Subcutaneous adipose tissue (tissue), 4 donors: ENCODE measurements around the gene CUL3. TPM values are rescaled to one million over a fixed set of nuclear protein-coding genes. Genes with fewer than 3 reads are reported as not detected.

Experiments
- total RNA-seq, 4 donors: library from RNA; depleted of rRNA; stranded (reverse); fragments of >200 nt; gene quantifications; one replicate each; pipeline ENCODE4 v1.1.0, GENCODE V29; 2016
- TF ChIP-seq, protein P1 (sequence below): fragments of 450-650 bp; IDR thresholded peaks from one replicate; pipeline ENCODE4 v1.5.1; 2016; ENCODE audit warnings: low read depth, mild to moderate bottlenecking, control low read depth, antibody characterized with exemption, moderate library complexity

The CUL3 gene
- total RNA-seq, 4 donors from 2014 or later: 56.1 to 102 (median 67.6) TPM

DNA sequence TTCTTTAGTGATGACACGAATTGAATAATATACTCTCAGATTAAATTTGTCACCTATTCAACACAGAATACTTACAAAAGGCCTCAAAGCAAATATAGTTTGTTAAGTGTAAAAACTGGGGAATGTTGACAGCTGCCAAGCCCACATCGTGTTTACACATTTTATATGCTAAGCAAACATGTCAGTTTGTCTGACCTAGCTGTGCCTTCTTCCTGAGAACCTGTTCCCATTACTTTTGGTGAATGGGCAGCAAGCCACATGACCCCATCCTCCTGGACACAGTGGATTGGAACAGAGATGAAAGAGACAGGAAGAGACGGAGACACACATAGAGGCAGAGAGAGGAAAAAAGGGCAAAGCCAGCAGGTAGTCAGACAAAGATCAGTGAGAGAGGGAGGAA is 22.9 kb upstream of the CUL3 start:
- TF ChIP-seq, protein P1, sequence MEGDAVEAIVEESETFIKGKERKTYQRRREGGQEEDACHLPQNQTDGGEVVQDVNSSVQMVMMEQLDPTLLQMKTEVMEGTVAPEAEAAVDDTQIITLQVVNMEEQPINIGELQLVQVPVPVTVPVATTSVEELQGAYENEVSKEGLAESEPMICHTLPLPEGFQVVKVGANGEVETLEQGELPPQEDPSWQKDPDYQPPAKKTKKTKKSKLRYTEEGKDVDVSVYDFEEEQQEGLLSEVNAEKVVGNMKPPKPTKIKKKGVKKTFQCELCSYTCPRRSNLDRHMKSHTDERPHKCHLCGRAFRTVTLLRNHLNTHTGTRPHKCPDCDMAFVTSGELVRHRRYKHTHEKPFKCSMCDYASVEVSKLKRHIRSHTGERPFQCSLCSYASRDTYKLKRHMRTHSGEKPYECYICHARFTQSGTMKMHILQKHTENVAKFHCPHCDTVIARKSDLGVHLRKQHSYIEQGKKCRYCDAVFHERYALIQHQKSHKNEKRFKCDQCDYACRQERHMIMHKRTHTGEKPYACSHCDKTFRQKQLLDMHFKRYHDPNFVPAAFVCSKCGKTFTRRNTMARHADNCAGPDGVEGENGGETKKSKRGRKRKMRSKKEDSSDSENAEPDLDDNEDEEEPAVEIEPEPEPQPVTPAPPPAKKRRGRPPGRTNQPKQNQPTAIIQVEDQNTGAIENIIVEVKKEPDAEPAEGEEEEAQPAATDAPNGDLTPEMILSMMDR: no peak

DNA sequence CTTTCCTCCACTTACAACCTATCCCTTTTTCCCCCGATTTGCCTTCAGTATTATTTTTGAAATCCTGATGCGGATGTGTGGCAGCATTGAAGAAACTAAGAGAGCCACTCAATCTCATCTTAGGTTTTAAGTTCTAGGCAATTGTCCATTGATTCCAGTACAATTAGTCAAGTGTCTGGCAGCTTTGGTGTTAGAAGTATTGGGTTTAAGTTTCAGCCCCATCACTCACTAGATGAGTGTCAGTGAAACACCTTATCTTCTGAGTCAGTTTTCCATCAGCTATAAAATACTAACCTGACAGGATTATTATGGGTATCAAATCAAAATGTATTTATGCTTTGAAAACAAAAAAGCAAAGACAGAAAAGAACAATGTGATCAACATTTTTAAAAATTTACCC is 16.8 kb upstream of the CUL3 start:
- TF ChIP-seq, protein P1: no peak

DNA sequence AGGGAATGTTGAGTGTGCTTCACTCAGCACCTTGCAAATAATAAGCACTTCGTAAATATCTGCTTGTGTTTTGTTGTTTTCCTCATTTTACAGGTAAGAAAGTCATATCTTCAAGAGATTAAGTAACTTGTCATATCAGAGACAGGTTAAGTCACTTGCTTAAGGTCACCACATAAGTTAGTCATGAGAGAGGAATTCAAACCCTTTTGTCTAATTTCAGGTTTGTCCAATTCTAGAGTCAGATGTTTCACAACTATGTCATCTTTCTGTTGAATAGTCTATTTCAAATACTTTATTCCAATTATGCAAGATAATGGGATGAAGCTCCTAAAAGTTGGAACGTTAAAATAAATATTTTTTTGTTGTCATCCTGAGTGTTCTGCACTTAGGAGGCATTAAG is 13.5 kb upstream of the CUL3 start:
- TF ChIP-seq, protein P1: no peak

DNA sequence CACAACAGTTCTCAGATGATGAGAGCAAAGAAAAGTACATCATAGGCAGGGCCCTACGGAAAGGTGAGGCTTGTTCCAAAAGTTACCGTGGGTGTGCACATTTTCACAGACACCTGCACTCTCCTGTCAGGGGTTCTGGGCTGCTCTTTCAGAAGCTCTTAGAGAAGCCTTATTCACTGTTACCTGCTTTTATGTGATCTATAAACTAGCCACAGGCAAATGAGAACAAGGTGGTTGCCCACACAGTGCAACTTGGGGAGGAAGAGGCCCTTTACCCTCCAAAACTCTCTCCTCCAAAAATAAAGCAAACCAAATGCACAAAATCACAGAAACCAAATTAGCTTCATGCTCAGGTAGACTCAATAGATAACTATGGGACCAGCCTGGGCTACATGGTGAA is 11.1 kb upstream of the CUL3 start:
- TF ChIP-seq, protein P1: no peak

GRCh38 chr2:224595518-224595917 is 10.4 kb upstream of the CUL3 start:
- TF ChIP-seq, protein P1: no peak

DNA sequence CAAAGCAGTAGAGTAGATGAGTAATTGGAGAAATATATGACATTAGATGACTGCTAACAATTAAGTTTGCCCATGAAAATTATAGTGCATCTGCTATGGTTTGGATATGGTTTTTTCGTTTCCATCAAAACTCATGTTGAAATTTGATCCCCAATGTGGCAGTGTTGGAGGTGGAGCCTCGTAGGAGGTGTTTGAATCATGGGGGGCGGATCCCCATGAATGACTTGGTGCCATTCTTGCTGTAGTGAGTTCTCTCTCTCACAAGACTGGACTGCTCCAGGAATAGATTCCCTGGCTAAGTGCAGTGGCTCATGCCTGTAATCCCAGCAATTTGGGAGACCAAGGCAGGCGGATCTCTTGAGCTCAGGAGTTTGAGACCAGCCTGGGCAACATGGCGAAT is 9.7 kb upstream of the CUL3 start:
- TF ChIP-seq, protein P1: no peak

DNA sequence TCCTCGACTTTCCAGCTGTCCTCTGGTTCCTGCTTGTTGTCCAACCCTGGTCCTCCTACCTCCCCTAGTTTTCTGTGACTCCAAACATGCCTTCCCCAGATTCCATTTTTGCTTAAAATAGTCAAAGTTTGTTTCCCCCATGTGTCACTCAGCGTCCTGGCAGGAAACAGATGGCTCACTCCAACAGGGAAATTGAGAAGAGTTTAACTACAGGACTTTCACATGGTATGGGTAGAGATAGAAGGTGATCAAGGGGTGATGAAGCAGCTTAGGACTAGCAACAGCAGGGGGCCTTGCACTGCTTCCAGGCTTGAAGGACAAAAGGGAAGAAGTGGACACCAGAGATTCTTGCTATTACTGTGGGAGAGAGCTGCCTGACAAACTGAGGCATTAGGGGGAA is 6.1 kb upstream of the CUL3 start:
- TF ChIP-seq, protein P1: no peak
